Spleen (tissue), 11 donors: ENCODE data around the gene CIAO3. TPM values are rescaled to one million over a fixed set of nuclear protein-coding genes. Genes with fewer than 3 reads are reported as not detected.

Experiments used
- DNase-seq: peaks from one replicate; pipeline ENCODE4 v3.0.0-alpha.2; 2020
- H3K27ac ChIP-seq, 8 donors: fragments of 200-600 bp; sonication (generic) in 7 of 8; 1 replicate in 4 of 8; 2 replicates in 4 of 8; pipeline versions ENCODE4 v1.5.0 to v1.8.0; 2016 to 2021; ENCODE audit warnings: inconsistent platforms in 4 of 8, mild to moderate bottlenecking in 4 of 8, moderate library complexity in 1 of 8
- H3K27me3 ChIP-seq, 7 donors: fragments of 200-600 bp; sonication (generic) in 6 of 7; replicated peaks in 1 of 7; 1 replicate in 4 of 7; 2 replicates in 3 of 7; pipeline versions ENCODE4 v1.5.0 to v1.8.0; 2016 to 2021; ENCODE audit warnings: inconsistent platforms in 3 of 7, mild to moderate bottlenecking in 1 of 7
- H3K36me3 ChIP-seq, 6 donors: fragments of 200-600 bp; sonication (generic) in 5 of 6; 1 replicate in 4 of 6; 2 replicates in 2 of 6; pipeline versions ENCODE4 v1.5.0 to v1.8.0; 2016 to 2021; ENCODE audit warnings: inconsistent platforms in 2 of 6
- H3K4me1 ChIP-seq, 6 donors: fragments of 200-600 bp; sonication (generic) in 5 of 6; 1 replicate in 3 of 6; 2 replicates in 3 of 6; pipeline versions ENCODE4 v1.5.0 to v1.8.0; 2016 to 2021; ENCODE audit warnings: inconsistent platforms in 3 of 6
- H3K4me3 ChIP-seq, 8 donors: fragments of 200-600 bp; sonication (generic) in 7 of 8; 1 replicate in 4 of 8; 2 replicates in 4 of 8; pipeline versions ENCODE4 v1.5.0 to v1.8.0; 2016 to 2021; ENCODE audit warnings: inconsistent platforms in 4 of 8, mild to moderate bottlenecking in 4 of 8, moderate library complexity in 2 of 8
- H3K9me3 ChIP-seq, 8 donors: fragments of 200-600 bp; sonication (generic) in 7 of 8; 1 replicate in 4 of 8; 2 replicates in 4 of 8; pipeline versions ENCODE4 v1.5.0 to v1.8.0; 2016 to 2021; ENCODE audit warnings: inconsistent platforms in 4 of 8
- CTCF ChIP-seq, 11 experiments: fragments of 200-600 bp in 7 of 11; fragments of 450-650 bp in 4 of 11; sonication (generic) in 4 of 11; IDR thresholded peaks in 8 of 11; conservative IDR thresholded peaks in 3 of 11; 1 replicate in 7 of 11; 2 replicates in 4 of 11; pipeline versions ENCODE4 v1.4.0 to v1.8.0; 2016 to 2021; ENCODE audit warnings: antibody characterized with exemption in 11 of 11, inconsistent platforms in 4 of 11, mild to moderate bottlenecking in 1 of 11
- POLR2A ChIP-seq, 3 donors: fragments of 450-650 bp; IDR thresholded peaks; one replicate each; pipeline ENCODE4 v1.5.1; 2017; ENCODE audit warnings: antibody characterized with exemption in 3 of 3, mild to moderate bottlenecking in 1 of 3
- POLR2AphosphoS5 ChIP-seq, 3 donors: sonication (generic); formaldehyde crosslinking; IDR thresholded peaks; one replicate each; pipeline ENCODE4 v1.5.1; 2017; ENCODE audit warnings: antibody characterized with exemption in 3 of 3
- WGBS, 5 donors: extraction: QIAGEN DNeasy Blood & Tissue Kit in 3 of 5; methylation state at CpG; one replicate each; pipeline versions ENCODE4 v1.1.5 to v1.1.7; 2013 to 2018; 5-methylcytosine and 5-hydroxymethylcytosine counted together
- intact Hi-C: fragments of 100-400 bp; cut with DNase I; formaldehyde crosslinking; loops from one replicate; pipeline ENCODE4 v1.15.0; 2023; ENCODE audit warnings: low total_unique reads
- polyA plus RNA-seq, 3 donors: library from polyadenylated mRNA; stranded (reverse); fragments of 200-250 nt; gene quantifications; one replicate each; pipeline ENCODE4 v1.2.1, GENCODE V29; 2013
- total RNA-seq, 7 donors: library from RNA; depleted of rRNA in 3 of 7; stranded (reverse); fragments of >200 nt in 3 of 7; fragmentation: NEBNext Ultra II Directional in 4 of 7; extraction: Animal tissue kit (Norgen Biotek cat#: 25700) in 4 of 7; gene quantifications; one replicate each; pipeline versions ENCODE4 v1.1.0 to v1.2.1, GENCODE V29; 2016 to 2021
- donor health status: healthy with polysubstance abuse.
- donor health status: DM: no; HTN: no; CAD: no; lungs with moderate emphysema.
- donor health status: DM: no; HTN: no; CAD: no.
- donor health status: Bipolar disorder and iron deficiency.
- donor health status: healthy.
- donor health status: DM: no; HTN: no; CAD: no.
- donor health status: DM: yes; HTN: yes; CAD: no.

CIAO3 gene
- total and polyA plus RNA-seq, 10 donors = 24.9 to 80.4 (median 39.4) TPM

GRCh38 chr16:785563-786535 is 45.1 kb upstream of the CIAO3 start:
- peak; percentile 93 for DNase-seq
- Histone ChIP-seq H3K36me3 (peaks cover 0 to 35% (median 11%) of the 10 kb centered on the region in 6 donors), H3K27ac (peak overlapping the region in 1 of 8 donors; percentile 40), H3K9me3 (no peaks in the 10 kb centered on the region), H3K27me3 (peaks cover 0 to 31% (median 22%) of the 10 kb centered on the region in 7 donors), H3K4me1 (peaks cover 17 to 45% (median 33%) of the 10 kb centered on the region in 6 donors), H3K4me3 (peak overlapping the region in 1 of 8 donors; percentile 99)
- WGBS, 5 donors = 64 to 78% (median 68%) methylated on average over 25 to 58 of the region's 58 CpGs
- intact Hi-C loops = loop anchor here (5.0 kb wide), 1 partner anchor 74 kb away; no protein-coding TSS in a partner anchor
- TF ChIP-seq POLR2A (IDR thresholded peaks at IDR 0.05) (no peak), CTCF (IDR thresholded peaks at IDR 0.05 in 8 of 11, conservative IDR thresholded peaks at IDR 0.05 in 3 of 11) (peak; percentile 46 to 92 (median 79)), POLR2AphosphoS5 (IDR thresholded peaks at IDR 0.05) (peak; percentile 3 to 72 (median 46))

GRCh38 chr16:784431-784830 is 43.6 kb upstream of the CIAO3 start:
- no peak overlapping the region for H3K27ac ChIP-seq
- H3K4me1 ChIP-seq = peaks cover 17 to 39% (median 31%) of the 10 kb centered on the region in 6 donors
- peaks cover 0 to 27% (median 11%) of the 10 kb centered on the region in 6 donors for H3K36me3 ChIP-seq
- intact Hi-C loops = no loop called here
- WGBS, 5 donors = 90 to 97% (median 95%) methylated on average over 9 to 19 of the region's 19 CpGs
- no peak overlapping the region for H3K4me3 ChIP-seq
- TF ChIP-seq POLR2A (IDR thresholded peaks at IDR 0.05) = no peak
- TF ChIP-seq POLR2AphosphoS5 (IDR thresholded peaks at IDR 0.05) = no peak
- no peak for TF ChIP-seq CTCF (IDR thresholded peaks at IDR 0.05 in 8 of 11, conservative IDR thresholded peaks at IDR 0.05 in 3 of 11)
- peaks cover 0 to 42% (median 24%) of the 10 kb centered on the region in 7 donors for H3K27me3 ChIP-seq
- no peaks in the 10 kb centered on the region for H3K9me3 ChIP-seq
- no peak for DNase-seq

GRCh38 chr16:783404-784161 is 42.8 kb upstream of the CIAO3 start:
- TF ChIP-seq POLR2A (IDR thresholded peaks at IDR 0.05) (no peak), CTCF (IDR thresholded peaks at IDR 0.05 in 8 of 11, conservative IDR thresholded peaks at IDR 0.05 in 3 of 11) (no peak), POLR2AphosphoS5 (IDR thresholded peaks at IDR 0.05) (peak; percentile 2 to 38 (median 5))
- 48 to 81% (median 61%) methylated on average over 7 to 17 of the region's 17 CpGs for WGBS, 5 donors
- peaks cover 0 to 27% (median 11%) of the 10 kb centered on the region in 6 donors for H3K36me3 ChIP-seq
- H3K4me3 ChIP-seq = no peak overlapping the region
- H3K9me3 ChIP-seq = no peaks in the 10 kb centered on the region
- H3K4me1 ChIP-seq = peaks cover 10 to 31% (median 23%) of the 10 kb centered on the region in 6 donors
- intact Hi-C loops = no loop called here
- no peak overlapping the region for H3K27ac ChIP-seq
- DNase-seq = no peak
- peaks cover 0 to 51% (median 29%) of the 10 kb centered on the region in 7 donors for H3K27me3 ChIP-seq
